ENCODE results near the gene CMYA5.

DNA sequence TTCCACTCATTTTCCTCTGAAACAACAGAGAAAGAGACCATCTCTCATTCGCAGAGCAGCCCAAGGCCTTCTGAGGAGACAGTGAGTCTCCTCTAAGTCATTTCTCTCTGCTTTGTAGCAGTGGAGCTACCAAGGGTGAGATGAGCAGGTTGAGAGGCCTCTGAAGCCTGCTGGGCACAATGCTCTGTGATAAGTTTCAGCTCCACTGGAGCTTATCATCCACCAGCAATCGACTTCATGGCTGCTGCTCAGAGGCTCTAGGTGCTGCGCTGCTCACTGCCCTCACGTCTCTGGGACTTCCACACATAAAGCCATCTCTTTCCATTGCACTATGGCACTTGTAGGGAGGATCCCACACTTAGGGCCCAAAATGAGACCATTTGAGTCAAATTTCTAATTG, 96.3 kb downstream of the CMYA5 start:
- TF ChIP-seq, protein P1, sequence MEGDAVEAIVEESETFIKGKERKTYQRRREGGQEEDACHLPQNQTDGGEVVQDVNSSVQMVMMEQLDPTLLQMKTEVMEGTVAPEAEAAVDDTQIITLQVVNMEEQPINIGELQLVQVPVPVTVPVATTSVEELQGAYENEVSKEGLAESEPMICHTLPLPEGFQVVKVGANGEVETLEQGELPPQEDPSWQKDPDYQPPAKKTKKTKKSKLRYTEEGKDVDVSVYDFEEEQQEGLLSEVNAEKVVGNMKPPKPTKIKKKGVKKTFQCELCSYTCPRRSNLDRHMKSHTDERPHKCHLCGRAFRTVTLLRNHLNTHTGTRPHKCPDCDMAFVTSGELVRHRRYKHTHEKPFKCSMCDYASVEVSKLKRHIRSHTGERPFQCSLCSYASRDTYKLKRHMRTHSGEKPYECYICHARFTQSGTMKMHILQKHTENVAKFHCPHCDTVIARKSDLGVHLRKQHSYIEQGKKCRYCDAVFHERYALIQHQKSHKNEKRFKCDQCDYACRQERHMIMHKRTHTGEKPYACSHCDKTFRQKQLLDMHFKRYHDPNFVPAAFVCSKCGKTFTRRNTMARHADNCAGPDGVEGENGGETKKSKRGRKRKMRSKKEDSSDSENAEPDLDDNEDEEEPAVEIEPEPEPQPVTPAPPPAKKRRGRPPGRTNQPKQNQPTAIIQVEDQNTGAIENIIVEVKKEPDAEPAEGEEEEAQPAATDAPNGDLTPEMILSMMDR (conservative IDR thresholded peaks at IDR 0.05; ENCODE audit: low read length), result no peak
- no peak for TF ChIP-seq EZH2phosphoT487 (IDR thresholded peaks at IDR 0.05; ENCODE audit: borderline replicate concordance, low read depth, low read length)
